GM19023 (cell line): ENCODE data around the gene NDUFAF4.
A peak's percentile ranks its signal among the peaks of the same experiment; 100 is the strongest.

Experiments
- ATAC-seq: cut with Tn5 transposase; IDR thresholded peaks from one replicate; pipeline ENCODE4 v1.9.1; 2021; ENCODE audit warnings: mild to moderate bottlenecking, moderate library complexity; ENCODE audit not compliant: unreplicated experiment

NDUFAF4 gene

GRCh38 chr6:96899451-96899998 is 1.8 kb upstream of the NDUFAF4 start:
- no peak for ATAC-seq

- no peak for ATAC-seq
Observed at GRCh38 chr6:96899019-96899418, 1.3 kb upstream of the NDUFAF4 start.

- no peak for ATAC-seq
Observed at GRCh38 chr6:96898241-96898851, 655 bp upstream of the NDUFAF4 start.

- no peak for ATAC-seq
Observed at GRCh38 chr6:96889146-96889545, 8.5 kb downstream of the NDUFAF4 start.

- no peak for ATAC-seq
Observed at GRCh38 chr6:96888745-96889144, 8.9 kb downstream of the NDUFAF4 start.

- no peak for ATAC-seq
Observed at GRCh38 chr6:96886519-96886918, 11.2 kb downstream of the NDUFAF4 start.

- ATAC-seq, result peak; percentile 91
Observed at GRCh38 chr6:96885187-96885631, 12.5 kb downstream of the NDUFAF4 start.

- ATAC-seq, result no peak
Observed at GRCh38 chr6:96878143-96878542, 19.5 kb downstream of the NDUFAF4 start.

GRCh38 chr6:96876886-96877545 is 20.7 kb downstream of the NDUFAF4 start:
- no peak for ATAC-seq

- ATAC-seq, result no peak
Observed at GRCh38 chr6:96872976-96873375, 24.7 kb downstream of the NDUFAF4 start.

- ATAC-seq, result no peak
Observed at GRCh38 chr6:96865055-96865405, 32.7 kb downstream of the NDUFAF4 start.

GRCh38 chr6:96864216-96865054 is 33.3 kb downstream of the NDUFAF4 start:
- no peak for ATAC-seq

GRCh38 chr6:96862560-96862959 is 35.1 kb downstream of the NDUFAF4 start:
- no peak for ATAC-seq

GRCh38 chr6:96861588-96861987 is 36.1 kb downstream of the NDUFAF4 start:
- no peak for ATAC-seq

- ATAC-seq, result no peak
Observed at GRCh38 chr6:96856856-96857255, 40.8 kb downstream of the NDUFAF4 start.

- no peak for ATAC-seq
Observed at GRCh38 chr6:96853083-96853482, 44.6 kb downstream of the NDUFAF4 start.

GRCh38 chr6:96852605-96853004 is 45.1 kb downstream of the NDUFAF4 start:
- no peak for ATAC-seq

- no peak for ATAC-seq
Observed at GRCh38 chr6:96851858-96852257, 45.8 kb downstream of the NDUFAF4 start.

GRCh38 chr6:96849615-96850014 is 48.1 kb downstream of the NDUFAF4 start:
- no peak for ATAC-seq

- no peak for ATAC-seq
Observed at GRCh38 chr6:96844530-96844929, 53.2 kb downstream of the NDUFAF4 start.

GRCh38 chr6:96841345-96841744 is 56.3 kb downstream of the NDUFAF4 start:
- no peak for ATAC-seq
